Endothelial cell (in vitro differentiated cells): ENCODE data around the gene CCER1. TPM values are rescaled to one million over a fixed set of nuclear protein-coding genes. Genes with fewer than 3 reads are reported as not detected.

ENCODE experiments used
- DNase-seq: peaks from one replicate; pipeline ENCODE4 v3.0.0; 2021; ENCODE audit warnings: low spot score
- H3K27ac Mint-ChIP-seq: one replicate; pipeline ENCODE4 v1.8.0; 2021; ENCODE audit warnings: mixed read lengths, inconsistent platforms; ENCODE audit not compliant: unreplicated experiment
- H3K27me3 Mint-ChIP-seq: one replicate; pipeline ENCODE4 v1.8.0; 2021; ENCODE audit warnings: mild to moderate bottlenecking, moderate library complexity, mixed read lengths, inconsistent platforms; ENCODE audit not compliant: unreplicated experiment
- H3K36me3 Mint-ChIP-seq: one replicate; pipeline ENCODE4 v1.8.0; 2021; ENCODE audit warnings: mild to moderate bottlenecking, low read depth, mixed read lengths, inconsistent platforms; ENCODE audit not compliant: unreplicated experiment
- H3K4me1 Mint-ChIP-seq: one replicate; pipeline ENCODE4 v1.8.0; 2021; ENCODE audit warnings: mild to moderate bottlenecking, mixed read lengths, inconsistent platforms; ENCODE audit not compliant: unreplicated experiment
- H3K4me3 Mint-ChIP-seq: one replicate; pipeline ENCODE4 v1.8.0; 2021; ENCODE audit warnings: mild to moderate bottlenecking, mixed read lengths, inconsistent platforms; ENCODE audit not compliant: unreplicated experiment
- H3K9me3 Mint-ChIP-seq: one replicate; pipeline ENCODE4 v1.8.0; 2021; ENCODE audit warnings: mixed read lengths, inconsistent platforms; ENCODE audit not compliant: unreplicated experiment
- total RNA-seq: library from RNA; stranded (reverse); fragmentation: NEBNext Ultra II Directional; extraction: Animal tissue kit (Norgen Biotek cat#: 25700); gene quantifications from one replicate; pipeline ENCODE4 v1.2.1, GENCODE V29; 2021; ENCODE audit not compliant: unreplicated experiment
- TF ChIP-seq, protein P1 (sequence below): fragments of 200-600 bp; sonication (generic); IDR thresholded peaks from one replicate; pipeline ENCODE4 v1.5.0; 2021; ENCODE audit warnings: antibody characterized with exemption; ENCODE audit not compliant: unreplicated experiment

The CCER1 gene
- total RNA-seq, 1 donor from 2014 or later = not detected

DNA sequence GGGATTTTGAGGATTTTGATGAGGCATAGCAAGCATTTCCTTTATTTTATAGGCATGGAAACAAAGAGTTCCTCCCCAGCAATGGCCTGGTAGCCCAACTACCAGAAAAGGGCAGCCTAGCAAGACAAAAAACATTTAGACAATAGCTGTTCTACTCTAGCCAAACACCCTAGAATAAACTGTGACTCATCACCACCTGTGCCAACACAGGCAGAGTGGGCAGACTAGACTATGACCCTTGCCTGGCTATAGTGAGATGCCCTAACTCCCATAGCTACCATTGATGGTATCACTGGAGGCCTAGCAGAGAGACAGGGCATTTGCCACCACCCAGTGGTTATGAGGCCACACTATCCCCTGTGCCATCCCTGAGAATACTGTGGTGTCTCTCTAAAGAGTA, 15.5 kb upstream of the CCER1 start:
- Mint-ChIP-seq H3K36me3 (no peaks in the 10 kb centered on the region), H3K27ac (no peak overlapping the region), H3K9me3 (no peaks in the 10 kb centered on the region), H3K27me3 (no peaks in the 10 kb centered on the region), H3K4me3 (no peak overlapping the region), H3K4me1 (no peaks in the 10 kb centered on the region)
- TF ChIP-seq, protein P1, sequence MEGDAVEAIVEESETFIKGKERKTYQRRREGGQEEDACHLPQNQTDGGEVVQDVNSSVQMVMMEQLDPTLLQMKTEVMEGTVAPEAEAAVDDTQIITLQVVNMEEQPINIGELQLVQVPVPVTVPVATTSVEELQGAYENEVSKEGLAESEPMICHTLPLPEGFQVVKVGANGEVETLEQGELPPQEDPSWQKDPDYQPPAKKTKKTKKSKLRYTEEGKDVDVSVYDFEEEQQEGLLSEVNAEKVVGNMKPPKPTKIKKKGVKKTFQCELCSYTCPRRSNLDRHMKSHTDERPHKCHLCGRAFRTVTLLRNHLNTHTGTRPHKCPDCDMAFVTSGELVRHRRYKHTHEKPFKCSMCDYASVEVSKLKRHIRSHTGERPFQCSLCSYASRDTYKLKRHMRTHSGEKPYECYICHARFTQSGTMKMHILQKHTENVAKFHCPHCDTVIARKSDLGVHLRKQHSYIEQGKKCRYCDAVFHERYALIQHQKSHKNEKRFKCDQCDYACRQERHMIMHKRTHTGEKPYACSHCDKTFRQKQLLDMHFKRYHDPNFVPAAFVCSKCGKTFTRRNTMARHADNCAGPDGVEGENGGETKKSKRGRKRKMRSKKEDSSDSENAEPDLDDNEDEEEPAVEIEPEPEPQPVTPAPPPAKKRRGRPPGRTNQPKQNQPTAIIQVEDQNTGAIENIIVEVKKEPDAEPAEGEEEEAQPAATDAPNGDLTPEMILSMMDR = no peak
- no peak for DNase-seq

DNA sequence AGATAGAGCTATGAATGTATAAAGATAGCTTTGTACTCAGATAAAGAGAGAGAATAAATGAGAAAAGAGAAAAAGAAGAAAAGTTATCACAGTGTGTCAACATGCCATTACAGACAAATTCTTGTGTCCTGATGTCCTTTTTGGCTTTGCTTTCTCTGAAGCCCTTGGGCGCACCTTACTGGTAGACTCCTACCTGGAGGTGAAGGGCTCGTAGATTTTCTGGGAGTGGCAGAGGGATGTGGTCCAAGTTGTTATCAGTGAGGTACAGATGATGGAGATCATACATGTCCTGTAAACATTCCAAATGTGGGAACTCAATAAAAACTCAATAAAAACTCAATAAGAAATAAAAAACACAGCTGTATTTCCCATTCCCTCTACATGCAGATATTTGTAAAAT, 14.9 kb upstream of the CCER1 start:
- H3K4me1 Mint-ChIP-seq = no peaks in the 10 kb centered on the region
- no peak overlapping the region for H3K27ac Mint-ChIP-seq
- no peaks in the 10 kb centered on the region for H3K27me3 Mint-ChIP-seq
- no peak for DNase-seq
- H3K36me3 Mint-ChIP-seq = no peaks in the 10 kb centered on the region
- H3K9me3 Mint-ChIP-seq = no peaks in the 10 kb centered on the region
- H3K4me3 Mint-ChIP-seq = no peak overlapping the region
- TF ChIP-seq, protein P1 = no peak

DNA sequence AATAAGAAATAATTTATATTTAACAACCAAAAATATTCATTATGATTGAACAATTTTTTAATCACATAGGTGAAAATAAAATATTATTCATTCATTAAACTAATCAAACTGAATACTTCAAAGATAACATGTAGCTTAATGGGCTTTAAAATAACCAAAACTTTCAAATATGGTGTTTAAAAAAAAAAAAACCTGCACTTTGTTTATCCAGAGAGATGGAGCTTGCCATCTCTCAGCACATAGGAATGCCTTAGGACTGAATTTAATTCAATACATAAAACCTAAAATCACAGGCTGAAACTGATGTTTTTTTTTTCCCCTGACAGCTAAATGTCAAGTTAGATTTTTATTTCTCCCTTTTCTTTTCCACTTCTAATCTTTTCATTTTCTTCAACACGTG, 14.4 kb upstream of the CCER1 start:
- Mint-ChIP-seq H3K4me1 (no peaks in the 10 kb centered on the region), H3K36me3 (no peaks in the 10 kb centered on the region), H3K9me3 (no peaks in the 10 kb centered on the region), H3K27me3 (no peaks in the 10 kb centered on the region), H3K4me3 (no peak overlapping the region), H3K27ac (no peak overlapping the region)
- DNase-seq = no peak
- TF ChIP-seq, protein P1 = no peak

DNA sequence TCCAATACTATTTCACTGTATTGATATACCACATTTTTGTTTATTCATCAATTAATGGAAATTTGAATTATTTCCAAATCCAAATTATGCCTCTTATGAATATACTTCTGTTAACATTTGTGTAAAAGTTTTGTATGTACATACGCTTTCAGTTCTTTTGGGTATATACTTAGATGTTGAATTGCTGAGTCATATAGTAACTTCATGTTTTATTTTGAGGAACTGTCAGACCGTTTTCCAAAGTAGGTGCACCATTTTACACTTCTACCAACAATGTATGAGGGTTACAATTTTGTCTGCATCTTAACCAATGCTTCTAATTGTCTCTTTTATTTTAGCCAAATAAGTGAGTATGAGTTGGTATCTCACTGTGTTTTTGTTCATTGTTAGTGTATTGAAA, 10.2 kb upstream of the CCER1 start:
- Mint-ChIP-seq H3K27me3 (no peaks in the 10 kb centered on the region), H3K36me3 (no peaks in the 10 kb centered on the region), H3K27ac (no peak overlapping the region), H3K4me1 (no peaks in the 10 kb centered on the region), H3K9me3 (no peaks in the 10 kb centered on the region), H3K4me3 (no peak overlapping the region)
- TF ChIP-seq, protein P1 = no peak
- DNase-seq = no peak

DNA sequence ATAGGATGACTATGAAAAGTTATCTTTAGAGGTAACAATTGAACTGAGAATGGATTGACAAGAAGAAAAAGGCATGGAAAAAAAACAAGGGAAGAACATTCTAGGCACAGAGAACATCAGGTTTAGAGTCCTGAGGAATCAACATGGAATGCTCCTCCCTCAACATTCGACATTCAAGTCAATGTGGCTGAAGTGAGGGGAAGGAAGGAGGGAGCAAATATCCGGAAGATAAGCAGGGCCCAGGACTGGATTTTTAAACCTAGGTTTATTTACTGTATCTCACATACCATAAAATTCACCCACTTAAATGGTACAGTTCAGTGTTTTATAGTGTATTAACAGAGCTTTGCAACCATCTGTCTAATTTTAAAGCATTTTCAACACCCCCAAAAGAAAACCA, 9.6 kb upstream of the CCER1 start:
- Mint-ChIP-seq H3K27ac (no peak overlapping the region), H3K4me1 (no peaks in the 10 kb centered on the region), H3K27me3 (no peaks in the 10 kb centered on the region), H3K9me3 (no peaks in the 10 kb centered on the region), H3K4me3 (no peak overlapping the region), H3K36me3 (no peaks in the 10 kb centered on the region)
- no peak for DNase-seq
- TF ChIP-seq, protein P1 = no peak
